ENCODE data around the gene CD14.
"Not testable (repeated sequence)": the region's sequence is repeated elsewhere in the genome, so short reads cannot be mapped to it uniquely, and the experiment has no call there.

CD14 gene

DNA sequence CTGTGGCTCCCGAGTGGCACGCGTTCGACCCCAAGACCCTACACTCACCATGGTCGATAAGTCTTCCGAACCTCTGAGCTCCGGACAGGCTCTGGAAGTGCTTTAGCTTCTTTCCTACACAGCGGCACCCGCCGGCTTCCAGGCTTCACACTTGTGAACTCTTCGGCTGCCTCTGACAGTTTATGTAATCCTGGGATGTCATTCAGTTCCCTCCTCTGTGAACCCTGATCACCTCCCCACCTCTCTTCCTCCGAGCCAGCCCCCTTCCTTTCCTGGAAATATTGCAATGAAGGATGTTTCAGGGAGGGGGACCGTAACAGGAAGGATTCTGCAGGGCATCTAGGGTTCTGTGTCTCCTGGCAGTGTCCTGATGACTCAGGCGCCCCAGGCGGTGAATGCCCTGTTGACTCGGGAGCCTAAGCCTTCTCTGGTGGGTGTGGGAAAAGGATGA is at the start of gene CD14:
CD14 (minus strand) TSS at position 155 of the 451 bp plus-strand sequence; CDS start at position 51, 104 bp downstream.
- DNase-seq = peak in 3 of 6 experiments; percentile 31 to 57 (median 50)

DNA sequence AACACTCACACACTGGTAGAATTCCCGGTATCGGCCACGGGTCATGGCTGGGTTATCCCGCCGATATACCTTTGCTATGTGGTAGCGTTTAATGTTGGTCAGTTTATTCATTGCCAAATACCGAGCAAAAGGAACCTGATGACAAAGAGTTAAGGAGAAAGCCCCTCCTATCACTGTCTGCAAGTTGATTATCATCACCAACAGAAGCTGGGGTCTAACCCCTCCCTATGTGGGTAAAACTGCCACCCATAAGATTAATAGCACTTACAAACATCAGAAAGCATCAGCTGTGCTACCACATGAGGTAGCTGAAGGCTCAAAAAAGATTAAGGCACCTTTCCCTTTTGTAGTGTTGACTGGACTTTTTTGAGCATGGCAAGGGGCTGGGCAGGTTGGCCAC is 46.0 kb upstream of the CD14 start:
- no peak for DNase-seq

DNA sequence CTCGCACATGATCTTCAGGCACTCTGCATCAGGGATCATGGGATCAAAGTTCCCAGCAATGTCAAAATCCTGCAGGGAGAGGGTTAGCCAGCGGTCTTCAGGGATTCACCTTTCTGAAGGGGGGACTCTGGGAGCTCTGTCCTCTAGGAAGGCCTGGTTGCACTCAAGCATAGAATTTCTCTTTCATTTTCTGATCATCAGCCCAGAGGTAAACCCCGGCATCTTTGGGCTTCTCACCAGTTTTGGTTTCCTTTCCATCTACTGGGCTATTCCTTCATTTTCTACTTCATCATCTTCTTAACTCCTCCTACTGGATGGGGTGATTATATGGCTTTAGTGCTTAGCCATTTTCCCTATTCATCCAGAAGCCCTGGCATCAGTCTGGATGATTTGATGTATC is 45.0 kb upstream of the CD14 start:
- no peak for DNase-seq

DNA sequence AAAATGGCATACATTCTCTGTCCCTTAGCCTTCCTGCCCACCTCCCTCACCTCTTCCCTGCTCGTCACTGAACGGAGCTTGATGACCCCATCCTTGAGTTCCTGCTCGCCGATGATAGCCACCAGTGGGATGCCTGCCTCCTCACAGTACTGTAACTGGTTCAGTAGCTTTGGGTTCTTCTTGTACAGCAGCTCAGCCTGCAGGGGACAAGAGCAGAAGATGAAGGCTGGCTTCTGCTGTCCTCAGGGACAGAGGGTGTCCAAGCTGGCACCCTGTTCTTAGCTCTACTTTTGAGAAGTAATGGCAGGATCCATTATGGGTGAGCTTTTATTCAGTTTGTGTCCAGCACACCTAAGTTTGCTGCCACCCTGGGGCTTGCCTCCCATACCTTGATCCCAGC is 41.7 kb upstream of the CD14 start:
- no peak for DNase-seq

DNA sequence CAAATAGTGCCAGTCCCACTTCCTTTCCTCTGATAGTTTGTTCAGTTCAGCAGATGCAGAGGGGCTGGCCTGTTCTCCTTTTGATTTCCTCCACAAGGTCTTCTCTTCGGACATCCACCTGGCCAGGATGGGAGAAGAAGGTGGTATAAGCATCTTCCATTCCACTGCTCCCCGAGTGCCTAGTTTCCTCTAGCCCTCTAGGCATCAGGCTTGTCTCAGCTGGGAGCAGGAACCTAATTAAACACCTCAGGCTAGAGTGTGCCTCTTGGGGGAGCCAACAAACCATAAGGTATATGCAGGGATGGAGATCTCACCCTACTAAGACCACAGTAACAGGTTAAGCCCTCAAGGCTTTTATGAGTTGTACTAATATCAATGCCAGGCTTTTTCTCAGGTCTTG is 41.2 kb upstream of the CD14 start:
- no peak for DNase-seq

DNA sequence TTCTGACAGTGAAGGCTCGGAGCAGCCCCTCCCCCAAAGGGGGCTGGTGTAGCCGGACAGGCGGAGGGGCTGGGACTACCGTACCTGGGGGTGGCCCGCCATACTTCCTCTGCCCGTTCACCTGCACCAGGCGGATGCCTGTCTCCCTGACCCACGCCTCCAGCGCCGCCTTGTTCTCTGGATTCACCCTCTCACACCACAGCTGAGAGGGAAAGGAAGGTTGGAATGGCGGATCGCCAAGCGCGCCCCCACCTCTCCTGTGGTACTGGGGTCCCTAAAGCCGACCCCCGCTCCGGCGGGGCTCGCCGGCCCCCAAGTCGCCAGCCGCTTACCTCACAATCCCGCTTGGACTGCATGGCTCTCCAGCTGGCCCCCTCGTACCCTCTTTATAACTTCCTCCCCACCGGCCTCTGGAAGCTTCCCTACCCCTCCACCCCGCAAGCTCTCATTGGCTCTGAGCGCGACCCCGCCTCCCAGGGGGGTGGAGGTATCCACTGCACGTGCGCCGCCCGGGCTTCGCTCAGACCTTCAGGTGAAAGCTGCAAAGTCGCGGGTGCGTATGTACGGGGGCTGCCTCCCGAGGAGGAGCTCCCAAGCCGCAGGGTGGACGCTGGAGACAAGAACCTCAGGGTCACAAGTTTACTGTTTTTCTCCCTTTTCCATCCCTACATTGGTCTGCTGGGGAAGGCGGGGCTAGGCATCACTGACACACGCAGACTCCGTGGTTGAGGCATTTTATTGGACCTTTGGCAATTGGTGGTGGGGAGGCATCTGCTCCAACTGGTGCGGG is 40.4 kb upstream of the CD14 start, which contains the start of gene DND1:
DND1 (minus strand) TSS at position 390 of the 790 bp plus-strand sequence; CDS start at position 356, 34 bp downstream.
- DNase-seq = no peak

DNA sequence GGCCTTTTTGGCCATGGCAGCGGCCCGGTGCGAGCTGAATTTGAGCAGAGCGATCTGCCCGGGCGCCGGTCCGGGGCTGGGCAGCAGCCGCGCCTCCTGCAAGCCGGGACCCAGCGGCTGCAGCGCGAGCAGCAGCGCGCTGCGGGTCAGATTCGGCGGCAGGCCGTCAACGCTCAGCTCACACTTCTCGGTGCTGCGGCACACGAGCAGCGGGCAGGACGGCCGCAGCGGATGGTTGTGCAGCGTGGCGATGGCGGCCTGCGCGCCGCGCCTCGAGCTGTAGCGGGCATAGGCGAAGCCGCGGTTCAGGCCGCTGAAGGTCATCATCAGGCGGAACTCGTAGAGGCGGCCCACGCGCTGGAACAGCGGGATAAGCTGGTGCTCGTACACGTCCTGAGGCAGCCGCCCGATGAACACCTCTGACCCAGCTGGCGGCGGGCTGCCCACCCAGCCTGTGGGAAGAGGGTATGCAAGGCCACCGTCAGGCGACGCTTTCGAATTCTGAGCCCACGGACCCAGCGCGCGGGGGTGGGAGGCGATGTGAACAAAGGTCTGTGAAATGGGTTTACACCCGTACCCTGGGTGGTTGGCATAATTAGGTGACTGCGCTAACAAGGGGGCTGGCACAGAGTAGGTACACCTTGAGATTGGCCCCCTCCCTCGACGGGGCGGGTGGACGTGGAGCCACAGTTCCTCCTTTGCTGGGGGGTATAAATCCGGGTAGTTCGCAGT is 39.6 kb upstream of the CD14 start:
- DNase-seq = no peak

DNA sequence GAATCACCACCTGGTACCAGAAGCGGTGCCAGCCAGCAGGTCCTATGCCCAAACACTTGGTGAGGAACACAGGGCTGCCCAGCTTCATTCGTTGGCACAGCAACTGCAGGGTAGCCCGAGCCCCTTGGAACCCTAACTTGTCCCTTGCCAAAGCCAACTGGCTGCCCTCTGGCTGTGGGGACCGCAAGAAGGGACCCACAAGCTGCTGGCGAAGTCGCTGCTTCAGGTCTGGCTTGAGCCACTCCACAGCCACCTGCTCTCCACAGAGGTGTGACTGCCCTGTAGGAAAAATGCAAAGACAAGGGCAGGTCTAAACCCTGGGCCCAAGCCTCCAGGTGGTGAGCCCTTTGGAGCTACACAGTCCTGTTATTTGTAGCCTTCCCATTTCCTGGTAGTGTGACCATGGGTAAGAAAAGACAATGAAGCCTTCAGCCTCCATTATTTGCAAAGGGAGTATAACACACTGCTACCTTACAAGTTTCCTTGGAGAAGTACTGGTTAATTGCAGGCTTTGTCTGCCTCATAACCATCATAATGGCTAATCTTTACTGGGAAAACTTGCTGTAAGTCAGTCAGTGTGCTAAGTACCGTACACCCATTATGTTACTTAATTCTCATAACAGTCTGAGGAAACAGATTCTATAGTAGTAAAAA is 38.6 kb upstream of the CD14 start:
- no peak for DNase-seq

DNA sequence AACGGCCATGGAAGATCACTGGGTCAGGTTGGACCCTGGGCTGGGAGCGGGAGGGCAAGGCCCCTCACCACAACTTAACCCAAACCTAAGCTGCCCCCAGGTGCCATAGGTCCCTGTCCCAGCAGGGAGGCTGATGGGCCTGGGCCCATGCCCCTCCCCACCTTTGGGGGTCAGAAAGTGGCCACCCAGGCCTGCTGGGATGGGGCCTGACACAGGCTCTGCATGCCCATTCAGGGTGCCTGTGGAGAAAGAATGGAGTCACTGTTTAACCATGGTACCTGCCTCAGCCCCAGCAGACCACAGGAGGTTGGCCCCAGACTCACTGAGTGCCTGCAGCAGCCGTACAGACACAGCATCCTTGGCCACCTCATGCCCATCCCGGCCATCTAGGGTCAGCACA is 38.1 kb upstream of the CD14 start:
- not testable (repeated sequence) for DNase-seq

DNA sequence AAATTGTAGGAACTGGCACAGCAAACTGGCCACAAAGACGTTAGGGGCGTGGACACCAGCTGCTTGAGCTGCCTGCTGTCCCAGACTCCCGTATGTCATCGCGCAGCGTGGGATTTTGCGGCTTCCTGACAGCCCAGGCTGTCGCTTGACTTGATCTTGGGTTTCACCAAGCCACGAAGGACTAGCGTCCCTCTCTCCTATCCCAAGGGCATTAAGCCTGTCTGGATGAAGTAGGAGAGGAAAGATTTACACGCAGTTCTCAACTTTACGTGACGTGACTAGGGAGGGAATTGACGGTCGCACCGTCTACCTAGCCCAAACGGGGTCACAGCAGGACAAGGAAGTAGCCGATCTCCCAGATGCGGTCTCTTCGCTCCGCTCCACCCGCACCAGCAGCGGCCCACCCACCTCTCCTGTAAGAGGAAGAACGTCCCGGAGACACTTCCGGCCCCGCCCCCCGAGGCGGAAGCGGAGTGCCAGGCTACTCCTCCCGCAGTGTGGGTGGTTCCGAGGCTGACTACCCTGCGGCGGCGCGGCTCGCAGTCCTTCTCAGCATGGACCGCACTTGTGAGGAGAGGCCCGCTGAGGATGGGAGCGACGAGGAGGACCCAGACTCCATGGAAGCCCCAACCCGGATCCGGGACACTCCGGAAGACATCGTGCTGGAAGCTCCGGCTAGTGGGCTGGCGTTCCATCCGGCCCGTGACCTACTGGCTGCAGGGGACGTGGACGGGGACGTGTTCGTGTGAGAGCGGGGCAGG is 31.6 kb upstream of the CD14 start, which contains the start of gene WDR55:
WDR55 (plus strand) TSS at position 546 of the 761 bp plus-strand sequence; CDS start at position 555, 9 bp downstream.
- DNase-seq = peak; percentile 92 to 95 (median 93)

DNA sequence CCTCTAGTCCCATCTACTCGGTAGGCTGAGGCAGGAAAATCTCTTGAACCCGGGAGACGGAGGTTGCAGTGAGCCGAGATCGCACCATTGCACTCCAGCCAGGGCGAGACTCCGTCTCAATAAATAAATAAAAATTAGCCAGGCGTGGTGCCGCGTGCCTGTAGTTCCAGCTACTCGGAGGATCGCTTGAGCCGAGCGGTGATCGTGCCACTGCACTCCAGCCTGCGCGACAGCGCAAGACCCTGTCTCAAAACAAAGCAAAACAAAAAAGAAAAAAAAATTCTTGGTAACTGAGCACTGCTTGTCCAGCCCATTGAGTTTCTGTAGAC is 31.0 kb upstream of the CD14 start:
- no peak for DNase-seq

DNA sequence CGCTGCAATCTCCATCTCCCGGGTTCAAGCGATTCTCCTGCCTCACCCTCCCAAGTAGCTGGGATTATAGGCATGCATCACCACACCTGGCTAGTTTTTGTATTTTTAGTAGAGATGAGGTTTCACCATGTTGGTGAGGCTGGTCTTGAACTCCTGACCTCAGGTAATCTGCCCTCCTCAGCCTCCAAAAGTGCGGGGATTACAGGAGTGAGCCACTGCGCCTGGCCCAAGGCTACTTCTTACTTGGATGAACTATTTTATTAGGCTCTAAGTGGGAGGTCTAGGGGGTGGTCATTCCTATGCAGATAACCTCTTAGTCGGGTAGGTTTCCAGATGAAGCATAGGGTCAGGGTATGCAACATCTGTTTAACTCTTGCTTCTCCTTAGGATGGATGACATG is 27.4 kb upstream of the CD14 start:
- DNase-seq = not testable (repeated sequence)

DNA sequence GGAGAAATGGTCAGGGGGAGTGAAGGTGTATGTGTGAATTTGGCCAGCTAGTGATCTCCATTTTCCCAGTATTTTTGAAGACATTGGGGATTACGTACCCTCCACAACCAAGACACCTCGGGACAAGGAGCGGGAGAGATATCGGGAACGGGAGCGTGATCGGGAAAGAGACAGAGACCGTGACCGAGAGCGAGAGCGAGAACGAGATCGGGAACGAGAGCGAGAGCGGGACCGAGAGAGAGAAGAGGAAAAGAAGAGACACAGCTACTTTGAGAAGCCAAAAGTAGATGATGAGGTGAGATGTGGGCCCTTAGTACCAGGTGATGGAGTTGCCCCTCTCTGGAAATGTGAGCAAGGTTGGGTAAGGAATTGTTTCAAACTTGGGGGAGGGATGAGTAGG is 25.9 kb upstream of the CD14 start:
- no peak for DNase-seq

DNA sequence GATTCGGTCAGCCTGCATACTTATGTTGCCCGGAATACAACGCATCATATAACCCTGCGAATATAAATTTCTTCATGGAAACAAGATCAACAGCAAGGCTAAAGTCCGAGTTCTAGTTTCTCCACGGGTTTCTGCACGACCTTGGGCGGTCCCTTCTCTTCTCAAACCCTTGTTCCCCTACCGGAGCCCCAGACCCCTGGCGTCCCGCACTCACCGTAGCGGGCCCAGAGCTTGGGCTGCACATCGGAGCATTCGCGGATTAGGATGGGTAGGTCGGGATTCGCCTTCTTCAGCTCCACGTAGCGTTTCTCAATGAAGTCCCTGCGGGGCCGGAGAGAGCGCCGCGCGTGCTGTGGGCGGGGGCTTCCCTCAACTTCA is 14.1 kb upstream of the CD14 start:
- no peak for DNase-seq

DNA sequence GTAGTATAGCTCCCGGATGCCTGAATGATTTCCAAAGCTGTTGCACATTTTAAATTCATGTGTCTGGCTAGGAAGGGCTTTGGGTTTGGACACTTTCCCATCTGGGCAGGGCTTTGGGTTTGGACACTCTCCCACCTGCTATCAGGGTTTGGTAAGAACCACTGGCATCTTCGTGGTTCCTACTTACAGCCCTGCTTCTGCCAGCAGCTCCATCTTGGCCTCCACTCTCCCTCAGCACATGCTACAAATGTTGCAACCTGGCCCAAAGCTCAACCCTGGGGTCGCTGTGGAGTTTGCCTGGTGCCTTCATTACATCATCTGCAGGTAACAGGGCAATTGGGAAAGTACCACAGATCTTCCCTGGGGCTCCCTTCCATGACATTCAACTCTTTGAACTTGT is 9.7 kb upstream of the CD14 start:
- DNase-seq = no peak

DNA sequence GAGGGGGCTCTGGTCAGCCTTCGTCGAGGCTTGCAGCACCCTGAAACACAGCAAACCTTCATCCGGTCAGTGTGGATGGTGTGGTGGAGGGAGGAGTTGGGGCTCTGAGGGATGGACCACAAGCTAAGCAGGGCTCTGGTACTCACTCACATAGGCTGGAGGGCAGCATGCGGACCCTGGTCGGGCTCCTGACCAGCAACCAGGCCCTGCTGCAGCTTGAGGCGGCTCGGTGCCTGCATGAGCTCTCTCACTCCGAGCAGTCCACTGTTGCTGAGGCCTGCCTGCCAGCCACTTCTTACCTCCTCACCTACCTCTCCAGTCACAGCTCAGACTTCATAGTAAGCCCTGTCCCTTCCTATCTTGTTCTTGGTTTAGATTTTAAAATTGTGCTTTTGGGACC is 8.7 kb upstream of the CD14 start:
- no peak for DNase-seq

DNA sequence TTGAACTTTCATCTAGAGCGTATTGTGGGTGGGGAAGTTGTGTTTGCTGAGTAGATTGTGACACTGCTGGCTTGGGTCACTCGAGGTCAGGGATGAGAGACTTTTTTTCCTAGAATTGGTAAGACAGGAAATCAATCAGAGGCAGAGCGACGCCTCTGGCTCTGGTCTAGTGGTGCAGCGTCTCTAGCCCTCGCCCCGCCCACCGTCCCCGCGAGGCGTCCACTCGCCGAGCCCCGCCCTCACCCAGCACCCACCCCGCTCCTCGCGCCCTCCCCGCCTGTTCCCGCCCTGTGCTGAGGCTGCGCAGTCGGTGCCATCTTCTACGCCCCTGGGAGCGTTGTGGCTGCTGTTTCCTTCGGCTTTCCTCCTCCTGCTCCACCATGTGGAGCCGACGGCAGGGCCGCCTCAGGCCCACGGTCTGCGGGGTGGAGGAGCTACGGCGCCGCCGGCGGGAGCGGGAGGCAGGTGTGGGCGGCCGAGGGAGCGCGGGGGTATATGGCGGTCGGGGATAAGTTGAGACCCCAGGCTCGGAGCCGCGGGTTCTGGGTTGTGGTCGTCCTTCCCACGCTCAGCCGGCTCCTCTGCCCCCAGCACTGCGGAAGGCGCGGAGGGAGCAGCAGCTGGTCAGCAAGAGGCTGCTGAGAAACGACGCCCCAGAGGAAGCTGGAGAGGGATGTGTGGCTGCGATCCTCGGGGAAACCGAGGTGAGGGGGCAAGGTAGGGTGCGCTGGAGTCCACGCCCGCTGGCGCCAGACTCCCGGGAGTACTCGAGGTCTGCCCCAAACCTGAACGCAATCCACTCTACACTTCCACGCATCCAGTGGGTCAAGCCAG is 6.4 kb upstream of the CD14 start, which contains the start of gene TMCO6:
TMCO6 (plus strand) TSS at position 304 of the 834 bp plus-strand sequence; CDS start at position 381, 77 bp downstream.
- peak; percentile 91 to 96 (median 93) for DNase-seq

DNA sequence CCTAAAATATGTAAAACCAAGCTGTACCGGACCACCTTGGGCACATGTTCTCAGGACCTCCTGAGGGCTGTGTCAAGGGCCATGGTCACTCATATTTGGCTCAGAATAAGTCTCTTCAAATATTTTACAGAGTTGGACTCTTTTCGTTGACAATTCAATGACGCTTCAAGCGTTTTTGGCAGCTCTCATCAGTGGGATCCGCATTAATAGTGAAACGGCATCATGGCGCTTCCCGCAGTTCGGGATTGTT is 5.8 kb upstream of the CD14 start:
- not testable (repeated sequence) for DNase-seq

DNA sequence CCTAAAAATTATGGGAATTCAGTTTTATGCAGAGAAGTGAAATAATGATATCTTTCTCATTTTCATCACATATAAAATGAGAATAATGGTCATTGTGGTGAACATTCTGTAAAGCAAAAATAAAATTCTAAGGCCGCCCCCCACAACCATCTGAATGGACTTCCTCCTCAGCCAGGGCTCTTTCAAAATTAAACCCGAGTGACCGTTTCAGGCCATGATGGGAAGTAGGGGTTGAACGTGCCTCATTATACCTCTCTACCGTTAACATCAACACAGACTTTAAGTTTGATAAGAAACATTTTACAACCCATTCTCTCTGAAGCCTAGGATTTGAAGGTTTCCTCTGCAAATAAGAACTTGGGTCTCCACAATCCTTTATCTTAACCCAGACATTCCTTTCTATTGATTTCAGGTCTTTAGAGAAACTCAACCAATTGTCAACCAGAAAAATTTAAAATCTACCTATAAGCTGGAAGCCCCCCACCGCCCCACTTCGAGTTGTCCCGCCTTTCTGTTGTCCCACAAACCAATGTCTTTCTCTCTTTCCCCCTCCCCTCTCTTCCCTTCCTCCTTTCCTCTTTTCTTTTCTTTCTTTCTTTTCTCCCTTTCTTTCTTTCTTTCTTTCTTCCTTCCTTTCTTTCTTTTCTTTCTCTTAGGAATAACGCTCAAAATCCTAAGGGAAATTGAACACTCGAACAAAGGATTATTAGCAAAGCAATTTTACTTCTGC is 4.6 kb upstream of the CD14 start:
- DNase-seq = no peak

DNA sequence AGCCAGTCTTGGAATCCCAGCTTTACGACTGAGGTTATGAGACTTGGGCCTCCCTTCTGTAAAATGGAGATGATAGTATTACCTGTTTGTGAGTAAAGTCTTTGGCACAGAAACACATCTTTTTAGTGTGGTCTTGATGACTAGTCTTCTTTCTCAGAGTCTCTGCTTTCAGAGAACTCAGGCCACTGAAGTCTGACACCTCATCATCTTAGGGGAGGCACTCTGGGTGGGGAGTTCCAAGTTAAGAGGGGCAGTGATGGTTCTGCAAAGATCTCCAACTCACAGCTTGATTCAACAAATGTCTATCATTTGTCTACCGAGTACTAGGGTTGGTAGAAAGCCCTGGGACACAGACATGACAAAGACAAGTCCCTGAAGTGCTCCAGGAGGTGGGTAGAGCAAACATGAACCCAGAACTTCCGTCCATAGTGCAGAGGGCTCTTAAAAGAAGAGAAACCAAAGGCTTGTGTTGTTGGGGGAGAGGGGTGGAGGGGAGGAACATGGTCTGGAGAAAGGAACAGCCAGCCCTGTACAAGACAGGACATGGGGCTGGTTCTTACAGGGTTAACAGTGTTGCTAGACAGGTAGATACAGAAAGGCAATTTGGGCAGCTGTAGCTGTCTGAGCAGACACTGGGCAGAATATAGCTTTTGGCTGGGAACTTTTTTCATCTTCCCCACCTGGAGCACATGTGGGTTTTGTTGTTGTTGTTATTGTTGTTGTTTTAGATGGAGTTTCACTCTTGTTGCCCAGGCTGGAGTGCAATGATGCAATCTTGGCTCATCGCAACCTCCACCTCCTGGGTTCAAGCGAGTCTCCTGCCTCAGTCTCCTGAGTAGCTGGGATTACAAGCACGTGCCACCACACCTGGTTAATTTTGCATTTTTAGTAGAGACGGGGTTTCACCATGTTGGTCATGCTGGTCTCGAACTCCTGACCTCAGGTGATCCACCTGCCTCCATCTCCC is 2.6 kb upstream of the CD14 start:
- DNase-seq = no peak
